PFSK-1 (cell line): ENCODE data around the gene ABCC1.

Experiments
- FOXP2 ChIP-seq: optimal IDR thresholded peaks from 2 replicates; pipeline ENCODE3; 2011; ENCODE audit warnings: borderline replicate concordance, control low read depth, inconsistent platforms; ENCODE audit not compliant: insufficient read depth; ENCODE audit errors: extremely low read length, extremely low read depth
- POLR2AphosphoS5 ChIP-seq: IDR thresholded peaks from 2 replicates; pipeline ENCODE4 v1.6.1; 2012; ENCODE audit warnings: low read depth, mild to moderate bottlenecking, control low read depth, low read length, moderate library complexity
- REST ChIP-seq, 2 experiments: IDR thresholded peaks; 2 replicates each; pipeline versions ENCODE4 v1.6.1 to v1.8.0; 2011 to 2012; ENCODE audit warnings: low read depth in 2 of 2, low read length in 2 of 2, control low read depth in 1 of 2, inconsistent platforms in 1 of 2, mild to moderate bottlenecking in 1 of 2, moderate library complexity in 1 of 2; ENCODE audit not compliant: insufficient read depth in 1 of 2
- SIN3A ChIP-seq: IDR thresholded peaks from 2 replicates; pipeline ENCODE4 v1.6.1; 2012; ENCODE audit warnings: mild to moderate bottlenecking, low read length, moderate library complexity, borderline replicate concordance; ENCODE audit not compliant: insufficient read depth
- TAF1 ChIP-seq: IDR thresholded peaks from 2 replicates; pipeline ENCODE4 v1.6.1; 2012; ENCODE audit warnings: low read length, control low read depth, borderline replicate concordance; ENCODE audit not compliant: insufficient read depth

Gene ABCC1

GRCh38 chr16:16116841-16117240 is 167.4 kb downstream of the ABCC1 start:
- TF ChIP-seq POLR2AphosphoS5, result no peak
- TF ChIP-seq REST (IDR thresholded peaks at IDR 0.05; ENCODE audit: insufficient read depth in 1 of 2, low read depth in 2 of 2, low read length in 2 of 2), result no peak
- TF ChIP-seq SIN3A, result no peak
- TF ChIP-seq TAF1, result no peak
- no peak for TF ChIP-seq FOXP2

- TF ChIP-seq FOXP2, result no peak
- TF ChIP-seq SIN3A, result no peak
- TF ChIP-seq POLR2AphosphoS5, result no peak
- no peak for TF ChIP-seq TAF1
- TF ChIP-seq REST (IDR thresholded peaks at IDR 0.05; ENCODE audit: insufficient read depth in 1 of 2, low read depth in 2 of 2, low read length in 2 of 2), result no peak
Observed at GRCh38 chr16:16118337-16118736, 168.9 kb downstream of the ABCC1 start.

DNA sequence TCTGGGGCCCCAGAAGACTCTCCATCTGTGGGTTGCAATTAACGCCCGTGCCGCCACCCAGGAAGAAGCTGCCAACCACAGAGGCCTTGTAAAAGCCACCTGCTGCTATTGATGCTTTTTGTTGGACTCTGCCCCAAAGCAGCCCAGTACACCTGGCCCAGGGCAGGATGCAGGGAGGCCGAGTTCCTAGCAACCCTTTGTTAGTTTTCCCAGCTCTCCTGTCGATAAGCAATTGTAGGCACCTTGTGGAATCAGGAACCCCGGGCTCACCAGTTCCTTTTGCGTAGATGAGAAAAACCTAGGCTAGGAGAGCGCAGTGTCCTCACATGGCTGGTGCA is 170.6 kb downstream of the ABCC1 start:
- no peak for TF ChIP-seq POLR2AphosphoS5
- no peak for TF ChIP-seq SIN3A
- no peak for TF ChIP-seq TAF1
- no peak for TF ChIP-seq REST (IDR thresholded peaks at IDR 0.05; ENCODE audit: insufficient read depth in 1 of 2, low read depth in 2 of 2, low read length in 2 of 2)
- no peak for TF ChIP-seq FOXP2

GRCh38 chr16:16120382-16121184 is 171.2 kb downstream of the ABCC1 start:
- no peak for TF ChIP-seq POLR2AphosphoS5

- TF ChIP-seq REST (IDR thresholded peaks at IDR 0.05; ENCODE audit: insufficient read depth in 1 of 2, low read depth in 2 of 2, low read length in 2 of 2) (no peak), POLR2AphosphoS5 (no peak), TAF1 (no peak), SIN3A (no peak), FOXP2 (no peak)
Observed at GRCh38 chr16:16121185-16121727, 171.8 kb downstream of the ABCC1 start.
